Peyer's patch (tissue), 4 donors: ENCODE results near the gene OPN3.

Experiments used
- CTCF ChIP-seq, 6 experiments: fragments of 450-650 bp in 4 of 6; fragments of 200-600 bp in 2 of 6; sonication (generic) in 1 of 6; IDR thresholded peaks; one replicate each; pipeline ENCODE4 v1.5.1; 2017 to 2019; ENCODE audit warnings: antibody characterized with exemption in 6 of 6, mild to moderate bottlenecking in 3 of 6, moderate library complexity in 1 of 6
- POLR2A ChIP-seq, 2 donors: fragments of 450-650 bp; IDR thresholded peaks; one replicate each; pipeline ENCODE4 v1.5.1; 2017; ENCODE audit warnings: antibody characterized with exemption in 2 of 2, mild to moderate bottlenecking in 2 of 2, moderate library complexity in 2 of 2

GRCh38 chr1:241593186-241593585, 47.0 kb downstream of the OPN3 start:
- TF ChIP-seq CTCF (IDR thresholded peaks at IDR 0.05) (no peak), POLR2A (IDR thresholded peaks at IDR 0.05) (no peak)
